HepG2 (cell line): ENCODE measurements around the gene PITX3. TPM values are rescaled to one million over a fixed set of nuclear protein-coding genes. Genes with fewer than 3 reads are reported as not detected.
A peak's percentile ranks its signal among the peaks of the same experiment; 100 is the strongest.

Source experiments
- CBFB ChIP-seq: sonication (generic); formaldehyde crosslinking; IDR thresholded peaks from 2 replicates; pipeline ENCODE4 v1.4.0; 2020; ENCODE audit warnings: missing genetic modification reagents
- ETV5 ChIP-seq: IDR thresholded peaks from 2 replicates; pipeline ENCODE4 v1.6.1; 2018; ENCODE audit warnings: missing biosample characterization, missing genetic modification reagents, inconsistent platforms, borderline replicate concordance
- GABPB1 ChIP-seq: IDR thresholded peaks from 2 replicates; pipeline ENCODE4 v1.6.1; 2016; ENCODE audit warnings: mild to moderate bottlenecking, missing genetic modification reagents, moderate library complexity, missing compliant biosample characterization
- GZF1 ChIP-seq: sonication (generic); formaldehyde crosslinking; IDR thresholded peaks from 2 replicates; pipeline ENCODE4 v1.5.1; 2020; ENCODE audit warnings: mild to moderate bottlenecking, missing genetic modification reagents
- HOMEZ ChIP-seq: IDR thresholded peaks from 2 replicates; pipeline ENCODE4 v1.6.1; 2016; ENCODE audit warnings: low read depth
- IRF9 ChIP-seq: sonication (generic); formaldehyde crosslinking; IDR thresholded peaks from 2 replicates; pipeline ENCODE4 v1.8.0; 2022; ENCODE audit warnings: missing genetic modification reagents, mild to moderate bottlenecking, borderline replicate concordance
- KLF11 ChIP-seq: IDR thresholded peaks from 2 replicates; pipeline ENCODE4 v1.6.1; 2016; ENCODE audit warnings: missing compliant biosample characterization
- MYNN ChIP-seq: sonication (generic); formaldehyde crosslinking; IDR thresholded peaks from 2 replicates; pipeline ENCODE4 v1.4.0; 2020; ENCODE audit warnings: mild to moderate bottlenecking, low read depth, missing genetic modification reagents
- NFKB2 ChIP-seq: sonication (generic); formaldehyde crosslinking; IDR thresholded peaks from 2 replicates; pipeline ENCODE4 v1.4.0; 2020; ENCODE audit warnings: missing genetic modification reagents, borderline replicate concordance
- PPARG ChIP-seq: conservative IDR thresholded peaks from 2 replicates; pipeline ENCODE4 v1.6.1; 2016; ENCODE audit warnings: missing biosample characterization, missing genetic modification reagents
- SIN3B ChIP-seq: fragments of 150-350 bp; IDR thresholded peaks from 2 replicates; pipeline ENCODE4 v1.6.1; 2014; ENCODE audit warnings: low read length
- TFDP1 ChIP-seq: IDR thresholded peaks from 2 replicates; pipeline ENCODE4 v1.6.1; 2016; ENCODE audit warnings: missing compliant biosample characterization, missing genetic modification reagents, borderline replicate concordance
- WIZ ChIP-seq: sonication (generic); formaldehyde crosslinking; IDR thresholded peaks from 2 replicates; pipeline ENCODE4 v1.5.1; 2020; ENCODE audit warnings: mild to moderate bottlenecking, missing genetic modification reagents
- ZFP36 ChIP-seq: fragments of 150-350 bp; IDR thresholded peaks from 2 replicates; pipeline ENCODE4 v1.6.1; 2018; ENCODE audit warnings: borderline replicate concordance, low read length, low read depth; ENCODE audit not compliant: partially characterized antibody
- ZGPAT ChIP-seq: IDR thresholded peaks from 2 replicates; pipeline ENCODE4 v1.6.1; 2016; ENCODE audit warnings: mild to moderate bottlenecking
- ZNF138 ChIP-seq: sonication (generic); formaldehyde crosslinking; IDR thresholded peaks from 2 replicates; pipeline ENCODE4 v1.5.0; 2020; ENCODE audit warnings: mild to moderate bottlenecking, low read depth, missing genetic modification reagents
- ZNF205 ChIP-seq: IDR thresholded peaks from 2 replicates; pipeline ENCODE4 v1.6.1; 2018; ENCODE audit warnings: missing biosample characterization, missing genetic modification reagents
- ZNF253 ChIP-seq: sonication (generic); formaldehyde crosslinking; IDR thresholded peaks from 2 replicates; pipeline ENCODE4 v1.8.0; 2022; ENCODE audit warnings: mild to moderate bottlenecking, missing genetic modification reagents, borderline replicate concordance
- ZNF350 ChIP-seq: sonication (generic); formaldehyde crosslinking; IDR thresholded peaks from 2 replicates; pipeline ENCODE4 v1.4.0; 2020; ENCODE audit warnings: mild to moderate bottlenecking, low read depth, missing genetic modification reagents, borderline replicate concordance
- ZNF430 ChIP-seq: sonication (generic); formaldehyde crosslinking; IDR thresholded peaks from 2 replicates; pipeline ENCODE4 v1.9.0; 2021; ENCODE audit warnings: mild to moderate bottlenecking, missing genetic modification reagents
- ZNF44 ChIP-seq: sonication (generic); formaldehyde crosslinking; IDR thresholded peaks from 2 replicates; pipeline ENCODE4 v1.5.1; 2020; ENCODE audit warnings: mild to moderate bottlenecking, missing genetic modification reagents
- ZNF501 ChIP-seq: sonication (generic); formaldehyde crosslinking; IDR thresholded peaks from 2 replicates; pipeline ENCODE4 v1.5.1; 2020; ENCODE audit warnings: mild to moderate bottlenecking, moderate library complexity, missing genetic modification reagents
- ZNF510 ChIP-seq: sonication (generic); formaldehyde crosslinking; IDR thresholded peaks from 2 replicates; pipeline ENCODE4 v1.4.0; 2020; ENCODE audit warnings: low read depth, mild to moderate bottlenecking, missing genetic modification reagents
- ZNF703 ChIP-seq: sonication (generic); formaldehyde crosslinking; IDR thresholded peaks from 2 replicates; pipeline ENCODE4 v1.5.1; 2020; ENCODE audit warnings: missing genetic modification reagents, mild to moderate bottlenecking, moderate library complexity, borderline replicate concordance
- polyA plus RNA-seq, 8 experiments: library from polyadenylated mRNA; depleted of rRNA in 3 of 8; stranded (reverse) in 7 of 8; unstranded in 1 of 8; fragments of >200 nt; fragmentation: Illumina TruSeq in 4 of 8; extraction: Trizol in 4 of 8; gene quantifications; 2 replicates each; pipeline versions ENCODE4 v1.2.1 to v1.2.3, GENCODE V29; 2011 to 2016; ENCODE audit warnings: low read depth in 4 of 8, missing spikeins in 1 of 8, mixed read lengths in 1 of 8; ENCODE audit not compliant: insufficient read depth in 1 of 8
- total RNA-seq, 5 experiments: library from RNA; depleted of rRNA; stranded (reverse); fragments of >200 nt; fragmentation: Illumina TruSeq; extraction: Trizol; gene quantifications; 2 replicates each; pipeline ENCODE4 v1.2.3, GENCODE V29; 2016; ENCODE audit warnings: low read depth in 1 of 5

Gene PITX3
- total and polyA plus RNA-seq, 2 of the 13 experiments (the other 11 are each of a cell fraction or from before 2014, with no cell fraction given): not detected

- TF ChIP-seq ZNF703 (CRISPR knock-in tag) (no peak; the same call in 1 of the 2 replicates), ZNF510 (no peak), GABPB1 (CRISPR knock-in tag) (peak; percentile 47; the same call in 1 of the 2 replicates), ETV5 (peak; percentile 21; the same call in 1 of the 2 replicates), WIZ (no peak), HOMEZ (no peak), ZFP36 (no peak), IRF9 (CRISPR knock-in tag) (no peak), ZNF430 (CRISPR knock-in tag) (no peak), MYNN (no peak), CBFB (CRISPR knock-in tag) (no peak), GZF1 (CRISPR knock-in tag) (no peak), ZNF205 (CRISPR knock-in tag) (no peak), ZNF501 (CRISPR knock-in tag) (no peak), ZNF44 (CRISPR knock-in tag) (no peak), ZGPAT (peak; percentile 11; the same call in 1 of the 2 replicates), TFDP1 (no peak), ZNF350 (CRISPR knock-in tag) (peak; percentile 31; the same call in 1 of the 2 replicates), NFKB2 (CRISPR knock-in tag) (peak; percentile 50; the same call in 1 of the 2 replicates), KLF11 (CRISPR knock-in tag) (no peak), ZNF253 (CRISPR knock-in tag) (no peak), SIN3B (no peak), PPARG (CRISPR knock-in tag) (no peak), ZNF138 (no peak)
Observed at GRCh38 chr10:102231357-102232318, 9.7 kb downstream of the PITX3 start (continued).
